ENCODE data around the gene KCNJ11.

- no peak for TF ChIP-seq EZH2 (IDR thresholded peaks at IDR 0.05)
- no peak for TF ChIP-seq POLR2A (IDR thresholded peaks at IDR 0.05; ENCODE audit: borderline replicate concordance, extremely low read depth, insufficient read depth, insufficient read length)
- TF ChIP-seq CTCF (IDR thresholded peaks at IDR 0.05 in 2 of 3, conservative IDR thresholded peaks at IDR 0.05 in 1 of 3; ENCODE audit: borderline replicate concordance in 1 of 3, insufficient read depth in 1 of 3, low read depth in 2 of 3, low read length in 2 of 3), result no peak
- TF ChIP-seq CEBPB (IDR thresholded peaks at IDR 0.05; ENCODE audit: low read depth), result no peak
- TF ChIP-seq SP1 (IDR thresholded peaks at IDR 0.05; ENCODE audit: low read depth), result no peak
- no peak for TF ChIP-seq TCF7L2 (IDR thresholded peaks at IDR 0.05; ENCODE audit: borderline replicate concordance, extremely low read depth, insufficient read depth, insufficient read length)
- TF ChIP-seq POLR2AphosphoS5 (IDR thresholded peaks at IDR 0.05; ENCODE audit: low read depth, low read length), result no peak
- TF ChIP-seq RAD21 (IDR thresholded peaks at IDR 0.05; ENCODE audit: low read depth), result no peak
- no peak for TF ChIP-seq ZFX (IDR thresholded peaks at IDR 0.05)
- no peak for TF ChIP-seq ZNF274 (IDR thresholded peaks at IDR 0.05; ENCODE audit: low read depth, low read length)
- no peak for TF ChIP-seq CBX3 (IDR thresholded peaks at IDR 0.05; ENCODE audit: low read depth)
- no peak for TF ChIP-seq MAX (IDR thresholded peaks at IDR 0.05)
- no peak for TF ChIP-seq ATF3 (IDR thresholded peaks at IDR 0.05)
These were observed 4.4 kb upstream of the KCNJ11 start for GRCh38 chr11:17392872-17393271.

Data from HCT116 (cell line).